Activated CD4-positive, alpha-beta T cell treated with anti-CD3 and anti-CD28 coated beads for 4 hours (primary cell): ENCODE data around the gene ZNF778.
"Not testable (repeated sequence)": the region's sequence is repeated elsewhere in the genome, so short reads cannot be mapped to it uniquely, and the experiment has no call there.

Experiments
- DNase-seq, 2 donors: peaks; one replicate each; pipeline ENCODE4 v3.0.0-alpha.2; 2020

The ZNF778 gene

GRCh38 chr16:89219365-89219764 is 1.9 kb downstream of the ZNF778 start:
- no peak for DNase-seq

GRCh38 chr16:89221604-89222003 is 4.1 kb downstream of the ZNF778 start:
- DNase-seq = no peak

- DNase-seq = no peak
These were observed 5.4 kb downstream of the ZNF778 start for GRCh38 chr16:89222931-89223330.

GRCh38 chr16:89224665-89225064 is 7.2 kb downstream of the ZNF778 start:
- DNase-seq = no peak

GRCh38 chr16:89230255-89230654 is 12.8 kb downstream of the ZNF778 start:
- DNase-seq = no peak

GRCh38 chr16:89232107-89232506 is 14.6 kb downstream of the ZNF778 start:
- DNase-seq = no peak

GRCh38 chr16:89233678-89234490 is 16.4 kb downstream of the ZNF778 start:
- no peak for DNase-seq

- DNase-seq = no peak
These were observed 20.2 kb downstream of the ZNF778 start for GRCh38 chr16:89237733-89238132.

GRCh38 chr16:89241187-89242007 is 23.9 kb downstream of the ZNF778 start:
- DNase-seq = peak; percentile 66 to 77

GRCh38 chr16:89242795-89243200 is 25.3 kb downstream of the ZNF778 start:
- no peak for DNase-seq

- DNase-seq = no peak
These were observed 26.2 kb downstream of the ZNF778 start for GRCh38 chr16:89243664-89244063.

GRCh38 chr16:89244264-89244663 is 26.8 kb downstream of the ZNF778 start:
- not testable (repeated sequence) for DNase-seq

- DNase-seq = no peak
These were observed 27.3 kb downstream of the ZNF778 start for GRCh38 chr16:89244754-89245153.

- no peak for DNase-seq
These were observed 28.9 kb downstream of the ZNF778 start for GRCh38 chr16:89246383-89246902.

GRCh38 chr16:89246903-89247733 is 29.6 kb downstream of the ZNF778 start:
- DNase-seq = peak; percentile 96

- not testable (repeated sequence) for DNase-seq
These were observed 30.2 kb downstream of the ZNF778 start for GRCh38 chr16:89247734-89248075.

- DNase-seq = no peak
These were observed 30.9 kb downstream of the ZNF778 start for GRCh38 chr16:89248196-89248982.

- no peak for DNase-seq
These were observed 36.2 kb downstream of the ZNF778 start for GRCh38 chr16:89253548-89254287.

GRCh38 chr16:89256651-89257254 is 39.2 kb downstream of the ZNF778 start:
- peak; percentile 85 to 87 for DNase-seq

GRCh38 chr16:89257281-89257731 is 39.8 kb downstream of the ZNF778 start:
- no peak for DNase-seq
